Activated CD4-positive, alpha-beta T cell treated with anti-CD3 and anti-CD28 coated beads, Interleukin-2, Interleukin-6, amounts not matched to agents 100 ng/mL and 50 ng/mL, durations not matched to agents 16 hours and 8 hours (primary cell): ENCODE results near the gene SDC1.

Experiments used
- DNase-seq: peaks from one replicate; pipeline ENCODE4 v3.0.0-alpha.2; 2020

The SDC1 gene

DNA sequence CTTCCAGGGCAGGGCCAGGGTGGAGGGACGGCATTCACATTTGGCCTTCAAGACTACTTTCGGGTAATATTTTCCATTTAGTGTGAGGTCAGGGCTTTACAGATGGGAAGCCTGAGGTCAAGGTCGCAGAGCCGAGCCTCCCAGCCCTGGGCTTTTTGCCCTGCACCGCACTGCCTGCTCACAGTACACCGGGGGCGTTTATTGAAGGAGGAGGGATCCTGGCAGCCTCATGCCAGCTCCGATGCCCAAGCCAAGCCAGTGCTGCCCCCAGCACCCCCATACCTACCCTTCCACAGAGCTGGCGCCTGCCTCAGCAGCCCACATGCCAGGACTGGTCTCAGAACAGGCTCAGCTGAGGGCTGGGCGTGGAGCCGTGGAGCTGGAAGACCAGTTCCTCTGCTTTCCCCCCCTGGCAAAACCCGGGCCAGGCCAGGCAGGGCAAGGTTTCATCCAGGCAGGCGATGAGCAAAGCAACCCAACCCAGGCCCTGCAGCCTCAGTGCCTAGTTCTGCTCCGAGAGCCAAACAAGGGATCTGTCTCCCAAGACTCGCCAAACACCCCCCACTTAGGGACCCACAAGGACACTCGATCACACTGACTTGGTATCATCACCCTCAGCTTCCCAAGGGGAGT is 11.9 kb downstream of the SDC1 start:
- DNase-seq, result no peak

GRCh38 chr2:20212459-20212870 is 12.5 kb downstream of the SDC1 start:
- no peak for DNase-seq

DNA sequence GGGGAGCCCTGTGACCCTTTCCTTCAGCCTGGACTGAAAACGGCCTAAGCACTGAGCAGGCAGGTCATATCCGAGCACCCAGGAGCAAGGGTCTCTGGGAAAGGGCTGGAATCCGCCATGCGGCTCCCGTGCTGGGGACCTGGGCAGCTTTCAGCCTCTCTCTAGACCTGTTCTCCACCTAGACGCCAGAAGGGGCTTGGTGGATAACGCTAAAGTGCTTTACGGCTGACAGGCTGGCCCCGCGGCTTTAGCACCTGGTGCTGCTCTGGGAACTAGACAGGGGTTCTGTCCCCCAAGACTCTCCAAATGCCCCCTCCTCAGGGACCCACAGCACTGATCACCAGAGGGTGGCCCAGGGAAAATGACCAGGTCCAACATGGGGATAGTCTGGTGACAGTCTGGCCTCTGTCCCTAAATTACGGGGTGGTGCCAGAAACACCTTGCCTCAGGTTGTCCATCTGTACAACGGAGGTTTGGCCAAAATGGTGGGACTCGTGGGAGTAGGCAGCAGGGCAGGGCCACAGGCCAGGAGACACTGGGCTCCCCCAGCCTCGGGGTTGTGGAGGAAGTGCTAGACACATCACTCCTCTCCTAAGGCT is 13.0 kb downstream of the SDC1 start:
- no peak for DNase-seq

DNA sequence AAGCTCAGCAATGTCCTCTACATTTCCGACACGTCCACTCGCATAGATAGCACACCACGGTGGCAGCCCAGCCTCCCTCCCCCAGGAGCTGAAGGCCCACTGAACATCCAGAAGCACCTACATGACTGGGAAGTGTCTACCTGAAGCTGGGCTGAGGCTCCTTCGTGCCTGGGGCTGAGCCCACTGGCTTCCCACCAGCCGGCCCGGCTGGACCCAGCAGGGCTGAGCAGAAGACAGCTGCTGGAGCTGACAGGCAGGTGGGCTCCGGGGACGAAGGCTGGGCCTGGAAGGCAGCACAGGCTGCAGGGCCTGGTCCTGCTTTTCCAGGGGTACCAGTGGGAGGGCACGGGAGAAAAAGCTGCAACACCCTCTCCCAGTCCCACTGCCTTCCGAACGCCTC is 13.5 kb downstream of the SDC1 start:
- DNase-seq, result no peak

- DNase-seq, result no peak
Observed at GRCh38 chr2:20210462-20210861, 14.5 kb downstream of the SDC1 start.

DNA sequence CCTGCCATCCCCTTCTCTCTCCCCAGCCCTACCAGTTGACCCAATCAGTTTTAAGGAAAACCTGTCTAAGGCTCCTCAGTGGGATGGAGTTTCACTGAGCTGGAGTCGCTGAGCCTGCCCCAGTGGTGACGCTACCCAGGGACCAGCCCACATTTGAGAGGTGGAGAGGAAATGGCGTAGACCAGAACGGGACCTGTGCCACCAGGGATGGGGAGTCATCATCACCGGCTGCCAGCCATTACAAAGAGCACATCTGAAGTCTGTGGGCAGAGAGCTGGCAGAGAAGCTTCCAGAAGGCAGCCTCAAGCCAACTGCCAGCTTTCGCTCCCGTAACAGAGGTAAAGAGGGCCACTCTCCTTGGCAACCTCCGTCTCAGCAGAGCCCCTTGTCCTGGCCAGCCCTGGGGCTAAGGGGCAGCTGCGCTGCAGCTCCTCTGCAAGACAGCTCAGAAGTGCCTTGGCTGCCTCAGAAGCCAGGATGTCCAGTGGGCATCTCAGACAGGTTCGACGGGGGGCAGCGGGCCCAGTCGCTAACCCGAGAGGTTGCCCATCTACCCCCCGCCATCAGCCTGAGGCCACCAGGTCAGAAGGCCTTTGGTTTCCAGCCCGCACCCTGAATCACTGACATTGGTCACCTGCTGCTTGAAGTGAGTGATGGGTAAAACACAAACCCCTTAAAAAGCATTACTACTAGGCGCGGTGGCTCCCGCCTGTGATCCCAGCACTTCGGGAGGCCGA is 15.4 kb downstream of the SDC1 start:
- DNase-seq, result no peak

DNA sequence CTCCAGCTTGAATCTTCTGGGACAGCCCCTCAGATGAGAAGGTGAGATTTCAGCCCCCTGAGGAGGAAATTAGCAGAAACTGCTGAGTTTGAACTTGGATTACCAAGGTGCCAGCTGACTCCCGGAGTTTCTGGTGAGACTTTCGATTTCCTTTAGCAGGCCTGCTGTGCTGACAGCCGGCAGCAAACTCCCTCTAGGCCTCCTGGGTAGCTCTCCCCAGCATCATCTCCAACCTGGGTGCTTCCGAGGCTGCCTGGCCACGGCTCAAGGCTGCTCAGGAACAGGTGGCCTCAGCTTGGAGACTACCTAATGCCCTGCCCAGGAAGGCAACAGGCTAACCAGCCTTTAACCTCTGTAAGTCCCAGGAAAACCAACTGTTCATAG is 16.5 kb downstream of the SDC1 start:
- DNase-seq, result no peak

GRCh38 chr2:20207051-20207450 is 17.9 kb downstream of the SDC1 start:
- no peak for DNase-seq

DNA sequence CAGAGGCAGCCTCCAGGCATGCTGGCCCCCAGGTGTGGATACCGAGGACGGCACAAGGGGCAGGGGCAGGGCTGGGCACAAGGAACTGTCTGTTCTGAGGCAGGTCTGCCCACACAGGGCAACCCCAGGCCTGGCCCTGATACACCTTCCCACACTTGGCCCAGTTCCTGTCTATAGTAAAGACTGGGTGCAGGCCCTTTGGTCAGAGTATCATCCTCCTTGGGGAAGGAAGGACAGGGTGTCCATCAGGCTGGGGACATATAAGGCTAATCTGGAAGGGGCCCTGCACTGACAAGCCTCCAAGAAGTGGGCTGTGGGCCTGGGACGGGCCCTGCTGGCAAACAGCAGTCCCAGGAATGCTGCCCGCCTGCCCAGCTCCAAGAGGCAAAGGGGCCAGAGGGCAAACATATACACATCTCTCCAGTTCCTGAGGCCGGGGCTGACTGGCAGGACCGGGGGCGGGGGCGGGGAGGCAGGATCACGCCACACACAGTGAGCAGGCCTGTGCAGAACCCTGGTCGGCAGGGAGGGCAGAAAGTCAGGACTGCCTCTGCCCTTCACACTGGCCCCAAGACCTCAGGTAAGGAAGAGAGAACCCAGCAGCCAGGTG is 18.9 kb downstream of the SDC1 start:
- no peak for DNase-seq

- DNase-seq, result no peak
Observed at GRCh38 chr2:20205069-20205468, 19.9 kb downstream of the SDC1 start.

- no peak for DNase-seq
Observed at GRCh38 chr2:20203521-20204225, 21.3 kb downstream of the SDC1 start.

GRCh38 chr2:20203072-20203471 is 21.9 kb downstream of the SDC1 start:
- DNase-seq, result no peak

- DNase-seq, result no peak
Observed at GRCh38 chr2:20201671-20202070, 23.3 kb downstream of the SDC1 start.

DNA sequence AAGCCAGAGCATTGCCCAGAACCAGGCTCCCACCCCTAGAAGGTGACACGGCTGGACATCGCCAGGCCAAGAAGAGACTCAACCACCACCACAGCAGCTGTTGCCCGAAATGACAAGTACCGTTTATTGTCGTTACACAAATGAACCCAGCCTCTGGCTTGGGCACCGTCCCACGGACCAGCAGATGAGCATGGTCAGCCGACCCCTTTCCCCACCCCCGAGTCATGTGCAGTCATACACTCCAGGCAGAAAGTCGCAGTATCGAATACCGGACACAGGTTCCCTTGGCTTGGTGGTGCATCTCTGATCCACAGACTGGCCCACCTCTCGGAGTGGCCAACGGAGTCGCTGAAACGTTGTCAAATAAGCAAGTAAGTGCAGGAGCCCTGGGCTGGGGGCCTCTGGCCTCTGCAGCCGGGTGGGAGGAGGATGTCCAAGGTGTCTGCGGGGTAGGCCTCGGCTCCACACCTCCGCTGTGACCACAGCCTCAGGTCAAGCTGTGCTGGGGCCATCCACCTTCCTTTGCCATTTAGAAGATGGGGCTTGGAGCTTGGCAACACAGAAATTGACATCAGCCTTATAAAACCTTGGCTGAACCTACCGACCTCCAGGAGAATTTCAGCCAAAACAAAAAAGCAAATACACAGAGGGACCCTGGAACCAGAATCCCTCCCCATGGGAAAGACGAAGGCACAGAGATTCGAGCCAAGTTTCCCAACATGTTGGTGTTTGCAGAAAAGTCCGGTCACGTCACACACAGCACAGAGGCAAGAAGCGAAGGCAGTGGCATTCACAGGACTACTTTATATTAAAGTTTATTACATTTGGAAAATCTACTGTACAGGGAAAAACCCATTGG is 24.0 kb downstream of the SDC1 start:
- no peak for DNase-seq

GRCh38 chr2:20199633-20200270 is 25.2 kb downstream of the SDC1 start:
- no peak for DNase-seq

- DNase-seq, result no peak
Observed at GRCh38 chr2:20198796-20199632, 25.9 kb downstream of the SDC1 start.

GRCh38 chr2:20198001-20198400 is 26.9 kb downstream of the SDC1 start:
- no peak for DNase-seq

GRCh38 chr2:20197192-20197591 is 27.7 kb downstream of the SDC1 start:
- DNase-seq, result no peak

- DNase-seq, result no peak
Observed at GRCh38 chr2:20196657-20197161, 28.2 kb downstream of the SDC1 start.

- DNase-seq, result no peak
Observed at GRCh38 chr2:20196053-20196656, 28.8 kb downstream of the SDC1 start.
